Suppressor macrophage (primary cell): ENCODE data around the gene IGSF21.
"Not testable (repeated sequence)": the region's sequence is repeated elsewhere in the genome, so short reads cannot be mapped to it uniquely, and the experiment has no call there.

Experiments used
- DNase-seq, 4 experiments: peaks; one replicate each; pipeline ENCODE4 v3.0.0-alpha.2; 2020 to 2022

Gene IGSF21

DNA sequence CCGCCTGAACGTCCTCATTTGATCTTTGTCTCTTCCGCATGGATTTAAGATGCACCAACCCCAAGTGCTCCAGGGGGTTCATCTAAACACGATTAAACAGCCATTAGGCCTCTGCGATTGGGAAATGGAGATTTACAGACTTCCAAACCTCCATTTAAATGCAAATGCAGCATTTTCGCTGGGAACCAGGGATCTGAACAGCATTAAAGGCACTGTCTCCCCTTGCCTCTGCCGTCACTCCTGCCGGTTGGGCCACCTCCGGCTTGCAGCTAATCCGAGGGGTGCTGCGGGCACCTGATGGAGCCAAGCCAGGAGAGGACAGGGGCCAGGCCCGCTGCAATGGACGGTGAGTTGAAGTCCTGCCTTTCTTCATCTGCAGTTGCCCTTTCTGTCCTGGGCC is 302.8 kb downstream of the IGSF21 start:
- no peak for DNase-seq

DNA sequence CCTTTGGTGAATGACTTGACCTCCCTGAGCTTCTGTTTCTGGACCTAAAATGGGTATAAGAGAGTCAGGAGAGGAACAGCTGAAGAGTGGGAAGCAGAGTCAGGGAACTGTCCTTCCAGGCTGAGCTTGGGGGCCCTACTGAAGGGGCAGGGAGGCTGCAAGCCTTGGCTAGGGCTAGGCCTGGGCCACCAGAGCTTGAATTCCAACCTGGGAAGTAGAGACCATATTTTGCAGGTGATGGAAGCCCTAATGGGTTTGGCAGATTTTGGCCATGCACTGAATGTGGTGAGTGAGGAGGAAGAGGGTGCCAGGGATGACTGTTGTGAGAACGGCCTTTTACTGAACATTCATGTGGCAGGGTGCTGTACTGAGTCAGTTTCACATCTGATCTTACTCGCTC is 303.7 kb downstream of the IGSF21 start:
- DNase-seq: no peak

DNA sequence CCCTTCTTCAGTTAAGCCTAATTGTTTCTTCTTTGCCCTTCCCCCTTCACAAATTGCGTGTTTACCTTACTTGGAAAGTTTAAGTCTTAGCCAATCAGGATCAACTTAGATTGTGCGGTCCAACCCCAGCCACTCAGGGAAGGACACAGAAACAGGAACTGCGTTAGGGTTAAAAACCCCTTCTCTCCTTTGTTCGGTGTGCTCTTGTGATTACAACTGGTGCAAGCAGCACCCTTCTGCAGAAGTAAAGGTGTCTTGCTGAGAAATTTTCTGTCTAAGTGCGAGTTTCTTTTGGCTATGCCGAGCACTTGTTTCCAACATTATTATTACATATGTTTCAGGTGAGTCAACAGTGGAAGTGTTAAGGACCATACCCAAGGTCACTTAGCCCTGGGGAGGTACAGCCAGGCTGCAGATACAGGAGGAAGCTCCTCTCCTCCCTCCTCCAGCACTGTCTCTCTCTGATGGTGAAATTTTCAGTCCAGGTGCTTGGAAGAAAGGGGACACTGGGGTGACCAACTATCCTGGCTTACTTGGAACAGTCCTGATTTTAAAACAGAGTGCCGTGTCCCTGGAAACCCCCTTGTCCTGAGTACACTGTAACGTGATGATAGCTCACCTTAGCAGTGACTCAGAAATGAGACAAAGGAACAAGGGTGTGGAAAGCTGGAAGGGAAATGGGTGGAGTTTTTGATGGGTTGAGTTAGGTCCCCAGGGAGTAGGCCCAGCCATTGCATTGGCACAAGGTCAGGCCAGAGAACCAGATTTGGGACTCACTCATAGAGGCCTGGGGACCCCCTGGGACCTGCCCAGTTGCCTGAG is 304.4 kb downstream of the IGSF21 start:
- no peak for DNase-seq

DNA sequence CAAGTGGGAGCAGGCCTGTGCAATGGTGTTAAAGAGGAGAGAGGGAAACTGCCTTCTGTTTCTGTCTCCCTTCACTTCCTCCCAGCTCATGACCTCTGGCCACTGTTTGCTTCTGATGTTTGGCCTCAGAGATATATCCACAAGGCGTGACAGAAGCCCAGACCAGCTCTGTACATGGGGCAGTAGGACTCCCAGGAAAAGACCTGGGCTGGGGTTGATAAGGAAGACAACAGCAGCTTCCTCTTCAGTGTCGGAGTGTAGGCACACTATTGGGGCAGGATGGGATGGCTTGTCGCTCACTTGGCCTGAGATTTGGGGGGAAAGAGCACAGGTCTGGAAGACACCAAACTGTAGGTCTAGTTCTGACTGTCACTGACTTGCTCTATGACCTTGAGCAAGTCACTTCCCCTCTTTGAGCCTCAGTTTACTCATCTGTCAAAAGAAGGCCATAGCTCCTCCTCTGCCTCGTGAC is 305.3 kb downstream of the IGSF21 start:
- DNase-seq: no peak

DNA sequence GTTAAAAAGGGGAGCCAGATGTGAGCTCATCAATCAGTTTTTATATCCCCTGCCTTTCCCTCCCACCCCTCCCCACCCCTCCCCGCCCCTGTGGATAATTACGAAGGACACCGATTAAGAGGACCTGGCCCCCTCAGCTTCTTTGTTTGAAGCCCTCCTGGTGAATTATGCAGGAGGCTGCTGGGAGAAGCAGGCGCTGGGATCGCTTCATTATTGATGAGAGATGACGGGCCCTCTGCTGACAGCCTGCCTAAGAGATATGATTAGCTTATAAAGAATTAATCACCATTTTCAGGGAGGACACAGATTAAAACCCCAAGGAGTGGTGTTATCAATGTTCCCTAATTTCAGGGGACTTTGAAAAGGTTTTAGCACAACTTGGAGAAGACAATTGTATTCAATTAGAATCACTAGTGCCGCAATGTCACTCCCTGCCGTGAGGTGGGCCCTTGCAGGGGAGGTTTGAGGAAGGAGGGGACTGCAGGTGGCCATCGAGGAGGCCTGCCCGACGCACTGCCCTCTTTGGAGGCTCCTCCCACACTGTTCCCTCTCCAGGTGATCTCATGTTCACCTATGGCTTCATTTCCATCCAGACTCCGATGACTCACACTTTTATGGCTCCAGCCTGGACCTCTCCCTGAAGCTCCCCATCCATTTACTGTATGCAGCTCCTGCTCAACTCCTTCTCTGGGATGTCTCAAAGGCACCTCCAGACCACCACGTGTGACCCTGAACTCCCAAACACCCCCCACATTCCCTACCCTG is 306.1 kb downstream of the IGSF21 start:
- DNase-seq: no peak

DNA sequence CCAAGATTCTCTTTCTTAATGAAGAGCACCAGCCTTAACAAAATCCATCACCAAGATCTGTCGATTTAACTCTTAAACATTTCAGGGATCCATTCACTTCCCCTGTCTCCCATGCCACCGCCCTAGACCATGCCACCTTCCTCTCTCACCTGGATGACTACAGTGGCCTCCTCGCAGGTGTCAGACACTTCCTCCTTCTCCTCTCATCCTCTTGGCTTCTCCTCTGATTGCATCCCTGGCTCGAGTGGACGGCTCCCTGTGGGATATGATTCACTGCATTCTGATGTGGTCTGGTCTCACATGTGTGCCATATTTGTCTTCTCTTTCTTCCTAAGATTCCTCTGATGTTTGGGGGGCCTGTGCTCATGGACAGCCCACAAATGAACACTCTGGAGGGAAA is 306.7 kb downstream of the IGSF21 start:
- no peak for DNase-seq

DNA sequence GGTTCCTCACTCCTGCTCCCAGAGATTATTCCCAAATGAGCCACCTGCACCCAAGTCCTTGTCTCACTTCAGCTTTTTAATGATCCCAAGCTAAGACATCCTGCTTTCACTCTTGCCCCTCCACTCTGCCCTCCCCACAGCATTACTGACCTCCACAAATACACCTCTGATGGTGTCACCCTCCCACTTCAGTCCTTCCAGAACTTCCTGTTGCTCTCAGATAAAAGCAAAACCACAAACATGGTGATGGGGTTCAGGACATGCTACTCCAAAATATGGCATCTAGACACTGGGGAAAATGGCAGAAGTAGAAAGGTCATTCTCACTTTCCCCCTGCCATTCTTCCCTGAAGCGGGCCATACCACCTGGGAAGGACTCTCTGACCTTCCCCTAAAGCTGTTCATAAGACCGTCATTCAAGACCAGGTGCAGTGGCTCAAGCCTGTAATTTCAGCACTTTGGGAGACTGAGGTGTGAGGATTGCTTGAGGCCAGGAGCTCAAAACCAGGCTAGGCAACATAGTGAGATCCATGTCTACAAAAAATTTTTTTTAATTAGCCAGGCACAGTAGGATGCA is 307.4 kb downstream of the IGSF21 start:
- no peak for DNase-seq

DNA sequence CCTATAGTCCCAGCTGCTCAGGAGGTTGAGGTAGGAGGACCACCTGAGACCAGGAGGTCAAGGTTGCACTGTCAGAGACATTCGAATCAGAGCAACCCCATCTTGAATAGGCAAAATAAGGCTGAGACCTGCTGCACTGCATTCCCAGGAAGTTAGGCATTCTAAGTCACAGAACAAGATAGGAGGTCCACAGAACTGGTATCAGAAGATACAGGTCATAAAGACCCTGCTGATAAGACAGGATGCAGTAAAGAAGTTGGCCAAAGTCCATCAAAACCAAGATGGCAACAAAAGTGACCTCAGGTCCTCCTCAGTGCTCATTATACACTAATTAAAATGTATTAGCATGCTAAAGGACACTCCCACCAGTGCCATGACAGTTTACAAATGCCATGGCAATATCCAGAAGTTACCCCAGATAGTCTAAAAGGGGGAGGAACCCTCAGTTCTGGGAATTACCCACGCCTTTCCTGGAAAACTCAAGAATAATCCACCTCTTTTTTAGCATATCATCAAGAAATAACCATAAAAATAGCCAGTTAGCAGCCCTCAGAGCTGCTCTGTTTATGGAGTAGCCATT is 307.9 kb downstream of the IGSF21 start:
- DNase-seq: no peak

DNA sequence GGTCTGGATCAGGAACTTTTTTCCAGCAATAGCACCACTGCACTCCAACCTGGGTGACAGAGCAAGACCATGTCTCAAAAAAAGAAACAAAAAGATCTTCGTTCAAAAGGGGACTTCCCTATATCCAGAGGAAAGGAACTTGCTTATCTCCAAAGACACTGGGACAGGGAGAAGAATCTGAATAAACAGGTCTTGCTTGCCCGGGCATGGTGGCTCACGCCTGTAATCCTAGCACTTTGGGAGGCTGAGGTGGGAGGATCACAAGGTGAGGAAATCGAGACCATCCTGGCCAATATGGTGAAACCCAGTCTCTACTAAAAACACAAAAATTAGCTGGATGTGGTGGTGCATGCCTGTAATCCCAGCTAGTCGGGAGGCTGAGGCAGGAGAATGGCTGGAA is 308.5 kb downstream of the IGSF21 start:
- DNase-seq: not testable (repeated sequence)

DNA sequence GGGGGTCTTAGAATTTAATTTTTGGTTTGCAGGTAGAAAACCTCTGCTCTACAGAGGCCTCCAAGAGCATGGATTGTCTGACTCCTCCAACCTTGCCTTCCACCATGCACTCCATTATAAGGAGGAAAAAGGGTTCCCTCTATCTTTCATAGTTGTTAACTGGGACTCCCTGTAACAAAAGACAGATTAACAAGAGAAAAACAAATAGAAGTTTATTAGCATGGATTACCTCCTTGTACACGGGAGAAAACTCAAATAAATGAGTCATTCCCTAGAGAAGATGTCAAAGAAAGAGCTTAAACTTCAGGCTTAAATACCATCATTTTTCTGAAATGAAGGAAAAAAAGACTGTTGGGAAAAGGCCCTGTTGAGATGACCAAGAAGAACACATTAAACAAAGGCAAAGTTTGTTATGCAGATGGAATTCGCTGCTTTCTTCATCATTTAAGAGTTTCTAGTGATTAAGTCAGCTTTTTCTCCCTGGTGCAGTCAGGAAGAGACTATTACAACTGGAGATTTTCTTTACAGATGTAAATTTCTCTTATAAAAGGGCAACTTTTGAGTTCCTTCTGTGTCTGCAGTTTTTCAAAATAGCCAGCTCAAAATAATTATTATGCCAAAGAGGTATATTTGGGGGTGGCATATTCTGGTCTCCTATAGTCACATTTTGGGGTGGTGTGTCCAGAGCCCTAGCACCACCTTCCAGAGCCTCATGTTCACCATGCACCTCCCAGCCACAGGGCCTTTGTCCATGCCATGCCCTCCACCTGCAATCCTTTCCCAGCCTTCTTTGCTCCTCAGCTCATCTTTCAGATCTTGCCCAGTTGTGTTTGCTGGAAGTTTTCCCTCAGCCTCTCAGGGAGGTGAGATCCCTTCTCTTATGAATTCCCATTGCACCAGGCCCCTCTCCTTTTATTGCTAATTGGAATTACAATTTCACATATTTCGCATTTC is 310.0 kb downstream of the IGSF21 start:
- DNase-seq: no peak

DNA sequence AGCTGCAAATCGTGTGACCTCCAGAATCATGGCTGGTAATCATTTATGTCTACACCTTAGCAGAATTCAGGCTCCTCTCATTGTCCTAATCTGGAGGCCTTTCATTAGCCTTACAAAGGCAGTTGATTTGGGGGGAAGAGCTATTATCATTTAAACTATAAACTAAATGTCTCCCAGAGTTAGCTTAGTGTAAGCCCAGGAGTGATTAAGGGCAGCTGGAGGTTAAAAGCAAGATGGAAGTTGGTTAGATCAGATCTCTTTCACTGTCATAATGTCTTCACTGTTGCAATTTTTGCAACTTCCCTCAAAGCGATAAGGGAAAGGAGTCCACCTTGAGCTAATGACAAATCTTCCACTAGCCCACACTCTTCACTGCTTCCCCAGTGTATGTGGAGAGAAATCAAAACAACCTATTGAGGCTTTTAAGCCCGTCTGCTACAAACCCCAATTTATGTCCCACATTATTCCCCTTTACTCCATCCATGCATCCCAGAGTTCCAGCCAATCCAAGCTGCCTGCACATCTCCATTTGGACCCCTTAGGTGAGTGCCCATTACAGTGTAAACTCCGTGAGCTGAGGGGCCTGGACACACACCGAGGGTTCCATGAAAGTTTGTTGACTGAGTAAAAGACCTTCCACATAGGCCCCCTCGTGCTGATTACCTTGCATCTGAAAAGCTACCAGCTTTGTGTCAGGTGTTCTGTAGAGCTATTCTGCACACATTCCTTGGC is 311.7 kb downstream of the IGSF21 start:
- no peak for DNase-seq

DNA sequence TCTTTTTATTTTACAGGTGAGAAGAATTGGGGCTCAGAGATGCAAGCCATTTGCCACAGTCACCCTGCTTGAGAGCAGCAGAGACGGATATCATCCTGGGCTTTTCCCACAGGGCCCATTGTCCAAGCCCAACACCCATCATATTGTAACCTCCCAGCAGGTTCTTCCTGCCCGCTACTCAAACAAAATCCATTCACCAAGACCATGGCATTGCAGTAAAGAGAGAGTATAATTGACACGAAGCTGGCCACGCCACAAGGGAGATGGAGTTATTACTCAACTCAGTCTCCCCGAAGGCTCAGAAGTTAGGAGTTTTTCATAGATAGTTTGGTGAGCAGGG is 312.2 kb downstream of the IGSF21 start:
- no peak for DNase-seq

DNA sequence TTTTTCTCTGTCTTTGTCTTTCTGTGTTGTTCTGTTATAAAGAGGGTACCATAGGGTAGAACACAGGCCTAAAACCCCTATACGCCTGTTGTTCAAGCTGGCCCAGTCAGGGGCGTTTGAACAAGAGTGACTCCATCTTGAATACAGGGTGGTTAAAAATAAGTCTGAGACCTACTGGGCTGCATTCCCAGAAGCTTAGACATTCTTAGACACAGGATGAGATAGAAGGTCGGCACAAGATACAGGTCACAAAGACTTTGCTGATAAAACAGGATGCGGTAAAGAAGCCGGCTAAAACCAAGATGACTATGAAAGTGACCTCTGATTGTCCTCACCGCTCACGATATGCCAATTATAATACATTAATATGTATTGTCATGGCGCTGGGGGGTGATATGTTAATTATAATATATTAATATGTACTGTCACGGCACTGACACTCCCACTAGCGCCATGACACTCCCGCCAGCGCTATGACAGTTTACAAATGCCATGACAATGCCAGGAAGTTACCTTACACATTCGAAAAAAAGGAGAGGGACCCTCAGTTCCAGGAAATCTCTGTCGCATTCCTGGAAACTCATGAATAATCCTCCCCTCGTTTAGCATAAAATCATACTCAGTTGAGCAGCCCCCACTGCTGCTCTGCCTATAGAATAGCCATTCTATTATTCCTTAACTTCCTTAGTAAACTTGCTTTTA is 314.6 kb downstream of the IGSF21 start:
- no peak for DNase-seq

DNA sequence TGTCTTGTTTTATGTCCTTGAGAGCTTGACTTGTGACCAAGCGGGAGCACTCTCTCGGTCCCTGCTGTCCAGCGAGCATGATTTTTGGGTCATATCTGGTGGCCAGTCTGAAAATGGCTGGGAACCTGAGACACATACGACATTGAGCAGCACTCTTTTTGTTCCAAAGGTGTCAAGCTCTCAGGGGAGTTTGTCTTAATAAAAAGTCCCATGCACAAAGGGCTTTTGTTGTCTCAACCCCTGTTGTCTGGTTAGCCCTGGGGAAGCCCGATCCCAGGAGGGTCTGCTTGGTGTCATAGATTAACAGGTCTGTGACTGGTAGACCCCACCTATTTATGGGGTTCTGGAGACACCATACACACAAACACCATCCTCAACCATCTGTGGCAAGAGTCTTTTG is 315.4 kb downstream of the IGSF21 start:
- no peak for DNase-seq

DNA sequence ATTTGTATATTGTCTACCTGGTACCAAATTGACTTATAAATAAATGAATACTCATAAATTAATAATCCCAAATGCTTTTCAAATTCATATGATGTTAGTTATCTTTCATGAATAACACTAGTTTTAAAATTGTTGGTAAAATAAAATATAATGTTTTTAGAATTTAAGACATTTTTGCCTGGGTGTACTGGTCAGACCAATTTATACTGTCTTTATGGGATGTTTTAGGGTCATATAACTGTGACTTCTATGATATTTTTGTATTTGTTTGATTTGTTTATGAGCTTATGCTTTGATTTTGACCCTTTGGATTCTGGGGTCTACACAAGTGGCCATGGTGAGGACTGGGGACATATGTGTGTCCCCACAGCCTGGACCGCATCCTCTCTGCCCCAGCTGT is 319.0 kb downstream of the IGSF21 start:
- no peak for DNase-seq
